Measurements from ENCODE around the gene PHTF2.

Gene PHTF2

GRCh38 chr7:77879272-77879671 lies 80.7 kb downstream of the PHTF2 start:
- H3K4me3 ChIP-seq (ENCODE audit: low read depth, low read length), result no peak overlapping the region
- TF ChIP-seq CTCF (IDR thresholded peaks at IDR 0.05; ENCODE audit: low read depth, low read length), result no peak

GRCh38 chr7:77881871-77882270 lies 83.3 kb downstream of the PHTF2 start:
- no peak for TF ChIP-seq CTCF (IDR thresholded peaks at IDR 0.05; ENCODE audit: low read depth, low read length)
- H3K4me3 ChIP-seq (ENCODE audit: low read depth, low read length), result no peak overlapping the region

GRCh38 chr7:77885155-77885554 lies 86.6 kb downstream of the PHTF2 start:
- TF ChIP-seq CTCF (IDR thresholded peaks at IDR 0.05; ENCODE audit: low read depth, low read length), result no peak
- no peak overlapping the region for H3K4me3 ChIP-seq (ENCODE audit: low read depth, low read length)

- TF ChIP-seq CTCF (IDR thresholded peaks at IDR 0.05; ENCODE audit: low read depth, low read length), result no peak
- H3K4me3 ChIP-seq (ENCODE audit: low read depth, low read length), result no peak overlapping the region
These were observed 89.0 kb downstream of the PHTF2 start for GRCh38 chr7:77887567-77887966.

- H3K4me3 ChIP-seq (ENCODE audit: low read depth, low read length), result no peak overlapping the region
- TF ChIP-seq CTCF (IDR thresholded peaks at IDR 0.05; ENCODE audit: low read depth, low read length), result no peak
These were observed 90.4 kb downstream of the PHTF2 start for GRCh38 chr7:77888998-77889397.

- no peak overlapping the region for H3K4me3 ChIP-seq (ENCODE audit: low read depth, low read length)
These were observed 95.2 kb downstream of the PHTF2 start for GRCh38 chr7:77893813-77894212.

GRCh38 chr7:77894574-77895091 lies 96.1 kb downstream of the PHTF2 start:
- TF ChIP-seq CTCF (IDR thresholded peaks at IDR 0.05; ENCODE audit: low read depth, low read length), result no peak
- H3K4me3 ChIP-seq (ENCODE audit: low read depth, low read length), result no peak overlapping the region

More at GRCh38 chr7:77893813-77894212, 95.2 kb downstream of the PHTF2 start:
- TF ChIP-seq CTCF (IDR thresholded peaks at IDR 0.05; ENCODE audit: low read depth, low read length), result no peak
